Right atrium auricular region (tissue), 2 donors: Measurements from ENCODE around the gene LMCD1. TPM values are rescaled to one million over a fixed set of nuclear protein-coding genes. Genes with fewer than 3 reads are reported as not detected.
A peak's percentile ranks its signal among the peaks of the same experiment; 100 is the strongest.

Experiments used
- DNase-seq: peaks from one replicate; pipeline ENCODE4 v3.0.0-alpha.2; 2019; ENCODE audit warnings: low spot score
- H3K27ac ChIP-seq, 2 donors: fragments of 200-600 bp; sonication (generic); 1 replicate in 1 of 2; 2 replicates in 1 of 2; pipeline ENCODE4 v1.5.1; 2016 to 2019
- H3K27me3 ChIP-seq, 2 donors: fragments of 200-600 bp; sonication (generic); one replicate each; pipeline versions ENCODE4 v1.5.1 to v1.6.0; 2017 to 2019
- H3K36me3 ChIP-seq: fragments of 200-600 bp; sonication (generic); one replicate; pipeline ENCODE4 v1.5.1; 2016
- H3K4me1 ChIP-seq, 2 donors: fragments of 200-600 bp; sonication (generic); one replicate each; pipeline versions ENCODE4 v1.5.1 to v1.6.0; 2017 to 2019
- H3K4me3 ChIP-seq, 2 donors: fragments of 200-600 bp; sonication (generic); 1 replicate in 1 of 2; 2 replicates in 1 of 2; pipeline ENCODE4 v1.5.1; 2017 to 2019; ENCODE audit warnings: mild to moderate bottlenecking in 1 of 2, moderate library complexity in 1 of 2
- H3K9me3 ChIP-seq, 2 donors: fragments of 200-600 bp; sonication (generic); one replicate each; pipeline ENCODE4 v1.5.1; 2019
- total RNA-seq, 2 donors: library from RNA; depleted of rRNA; stranded (reverse); fragments of >200 nt; gene quantifications; one replicate each; pipeline ENCODE4 v1.1.0, GENCODE V29; 2016
- TF ChIP-seq, protein P1 (sequence below), 2 donors: fragments of 200-600 bp; sonication (generic); IDR thresholded peaks; one replicate each; pipeline ENCODE4 v1.5.1; 2019; ENCODE audit warnings: antibody characterized with exemption in 2 of 2

LMCD1 gene
- total RNA-seq, 2 donors from 2014 or later: 73.5 to 79.0 TPM

DNA sequence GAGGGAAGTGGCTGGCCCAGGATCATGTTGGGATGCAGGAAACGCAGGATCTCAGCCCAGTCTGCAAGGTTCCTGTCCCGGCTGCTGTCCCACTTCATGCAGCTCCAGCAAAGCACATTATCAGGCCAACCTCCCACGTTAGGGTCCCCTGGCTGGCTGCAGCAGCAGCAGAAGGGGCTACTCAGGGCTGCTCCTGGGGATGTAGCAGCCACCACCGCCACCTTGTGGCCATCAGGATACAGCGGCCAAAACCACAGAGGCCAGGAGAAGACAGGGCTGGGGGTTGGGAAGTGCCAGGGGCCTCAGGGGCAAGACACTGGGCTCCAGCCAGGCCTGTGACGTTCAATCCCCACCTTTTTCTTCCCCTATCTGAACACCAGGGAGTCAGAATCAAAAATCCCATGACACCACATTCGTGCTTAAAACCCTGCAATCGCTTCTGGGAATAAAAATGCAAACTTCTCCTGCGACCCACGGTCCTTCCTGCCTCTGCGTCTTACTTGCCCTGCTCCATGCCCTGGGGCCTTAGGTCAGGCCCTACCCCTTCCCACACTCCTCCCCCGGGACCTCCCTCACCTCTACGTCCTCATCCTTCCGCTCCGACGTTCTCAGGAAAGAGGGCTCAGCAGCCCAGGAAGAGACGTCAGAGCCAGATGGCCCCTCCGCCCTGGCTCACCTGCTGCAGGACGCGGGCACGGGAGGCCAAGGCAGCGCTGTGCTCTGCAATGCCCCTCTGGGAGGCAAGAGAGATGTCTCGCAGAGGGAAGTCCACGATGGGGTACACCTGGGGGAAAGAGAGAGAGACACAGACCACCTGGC, 121.5 kb downstream of the LMCD1 start:
- DNase-seq: no peak
- no peaks in the 10 kb centered on the region for H3K36me3 ChIP-seq
- TF ChIP-seq, protein P1, sequence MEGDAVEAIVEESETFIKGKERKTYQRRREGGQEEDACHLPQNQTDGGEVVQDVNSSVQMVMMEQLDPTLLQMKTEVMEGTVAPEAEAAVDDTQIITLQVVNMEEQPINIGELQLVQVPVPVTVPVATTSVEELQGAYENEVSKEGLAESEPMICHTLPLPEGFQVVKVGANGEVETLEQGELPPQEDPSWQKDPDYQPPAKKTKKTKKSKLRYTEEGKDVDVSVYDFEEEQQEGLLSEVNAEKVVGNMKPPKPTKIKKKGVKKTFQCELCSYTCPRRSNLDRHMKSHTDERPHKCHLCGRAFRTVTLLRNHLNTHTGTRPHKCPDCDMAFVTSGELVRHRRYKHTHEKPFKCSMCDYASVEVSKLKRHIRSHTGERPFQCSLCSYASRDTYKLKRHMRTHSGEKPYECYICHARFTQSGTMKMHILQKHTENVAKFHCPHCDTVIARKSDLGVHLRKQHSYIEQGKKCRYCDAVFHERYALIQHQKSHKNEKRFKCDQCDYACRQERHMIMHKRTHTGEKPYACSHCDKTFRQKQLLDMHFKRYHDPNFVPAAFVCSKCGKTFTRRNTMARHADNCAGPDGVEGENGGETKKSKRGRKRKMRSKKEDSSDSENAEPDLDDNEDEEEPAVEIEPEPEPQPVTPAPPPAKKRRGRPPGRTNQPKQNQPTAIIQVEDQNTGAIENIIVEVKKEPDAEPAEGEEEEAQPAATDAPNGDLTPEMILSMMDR (IDR thresholded peaks at IDR 0.05): peak; percentile 72 to 93
- no peak overlapping the region for H3K4me3 ChIP-seq
- H3K9me3 ChIP-seq: no peaks in the 10 kb centered on the region
- no peak overlapping the region for H3K27ac ChIP-seq
- no peaks in the 10 kb centered on the region for H3K27me3 ChIP-seq
- peaks cover 0 to 14% of the 10 kb centered on the region in 2 donors for H3K4me1 ChIP-seq

DNA sequence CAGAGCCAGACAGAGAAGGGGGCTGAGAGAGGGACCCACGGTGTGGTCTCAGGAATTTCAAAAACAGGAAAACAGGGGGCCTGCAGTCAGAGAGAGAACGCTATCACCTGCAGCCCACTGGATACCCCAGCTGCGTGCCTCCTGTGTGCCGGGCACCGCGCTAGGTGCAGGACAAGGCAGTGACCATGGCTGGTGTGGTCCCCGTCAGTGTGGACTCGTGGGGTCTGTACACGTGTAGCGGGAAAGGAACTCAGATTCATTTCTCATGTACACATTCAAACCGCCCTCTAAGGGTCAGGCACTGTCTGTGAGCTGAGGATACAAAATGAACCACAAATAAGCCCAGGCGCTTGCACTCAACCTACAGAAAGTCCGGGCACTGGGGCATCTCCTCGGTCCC, 122.1 kb downstream of the LMCD1 start:
- peaks cover 0 to 14% of the 10 kb centered on the region in 2 donors for H3K4me1 ChIP-seq
- no peaks in the 10 kb centered on the region for H3K27me3 ChIP-seq
- no peak for DNase-seq
- no peak overlapping the region for H3K4me3 ChIP-seq
- no peaks in the 10 kb centered on the region for H3K9me3 ChIP-seq
- TF ChIP-seq, protein P1 (IDR thresholded peaks at IDR 0.05): no peak
- H3K36me3 ChIP-seq: no peaks in the 10 kb centered on the region
- no peak overlapping the region for H3K27ac ChIP-seq

Other genes with a start within 250 kb of the LMCD1 start
- under 1 TPM; 0.59 to 0.82 TPM for gene SSUH2, start 143.0 kb downstream of the LMCD1 start, total RNA-seq
- 10 to 100 TPM; 16.7 to 22.9 TPM for gene CAV3, start 232.0 kb downstream of the LMCD1 start, total RNA-seq